K562 (cell line): ENCODE measurements around the gene PSD4. TPM values are rescaled to one million over a fixed set of nuclear protein-coding genes. Genes with fewer than 3 reads are reported as not detected.

ENCODE experiments used
- ATAC-seq: fragments of 200-7000 bp; cut with Tn5 transposase; 3 replicates; pipeline ENCODE4 v1.9.1; 2020; ENCODE audit warnings: moderate library complexity
- BruUV-seq: library from RNA; stranded (reverse); fragments of 400-500 nt; replicated peaks from 2 replicates; lab custom pipeline; 2021; lab: Mats Ljungman, UMichigan
- CTCF ChIA-PET: fragments of 300-600 bp; formaldehyde crosslinking; extraction: SDS; loops from one replicate; lab custom pipeline; 2021; ENCODE audit warnings: low intra/inter-chr PET ratio; lab: Yijun Ruan, JAX
- POLR2A ChIA-PET: fragments of 300-600, 350-650 bp; sonication (Branson Sonifier 250); formaldehyde crosslinking; extraction: SDS; loops from one replicate; lab custom pipeline; 2021; ENCODE audit warnings: antibody characterized with exemption, inconsistent platforms; lab: Yijun Ruan, JAX
- DNase-seq, 4 experiments: peaks; one replicate each; pipeline versions ENCODE4 v3.0.0 to v3.0.0-alpha.2; 2011 to 2018; ENCODE audit warnings: low spot score in 3 of 4, mixed read lengths in 3 of 4; ENCODE audit errors: extremely low read depth in 1 of 4
- FAIRE-seq: peaks from 2 replicates; lab custom pipeline; 2011; peaks lifted over from hg19 to GRCh38; lab: Jason Lieb, UNC
- H2AFZ ChIP-seq: 2 replicates; pipeline ENCODE4 v1.6.0; 2011; ENCODE audit warnings: low read depth, low read length, control low read depth, inconsistent platforms
- H3K27ac ChIP-seq: fragments of 200-600 bp; 3 replicates; pipeline ENCODE4 v1.8.0; 2011; ENCODE audit warnings: low read depth, mild to moderate bottlenecking, control low read depth, inconsistent platforms, low read length, moderate library complexity, mixed read lengths; ENCODE audit errors: extremely low read depth
- H3K27me3 ChIP-seq, 2 experiments: fragments of 300-600 bp in 1 of 2; 2 replicates in 1 of 2; 3 replicates in 1 of 2; pipeline versions ENCODE4 v1.6.0 to v1.8.0; 2011; ENCODE audit warnings: inconsistent platforms in 2 of 2, low read length in 2 of 2, mild to moderate bottlenecking in 1 of 2, mixed read lengths in 1 of 2, moderate library complexity in 1 of 2; ENCODE audit not compliant: control insufficient read depth in 2 of 2, insufficient read depth in 2 of 2
- H3K36me3 ChIP-seq: fragments of 300-600 bp; 3 replicates; pipeline ENCODE4 v1.8.0; 2011; ENCODE audit warnings: mild to moderate bottlenecking, low read length, inconsistent platforms; ENCODE audit not compliant: control insufficient read depth, insufficient read depth
- H3K4me1 ChIP-seq, 2 experiments: fragments of 200-600 bp in 1 of 2; replicated peaks in 1 of 2; 2 replicates in 1 of 2; 3 replicates in 1 of 2; pipeline versions ENCODE4 v1.5.1 to v1.8.0; 2011; ENCODE audit warnings: inconsistent platforms in 2 of 2, low read length in 2 of 2, mild to moderate bottlenecking in 1 of 2, mixed read lengths in 1 of 2, moderate library complexity in 1 of 2; ENCODE audit not compliant: control insufficient read depth in 2 of 2, insufficient read depth in 2 of 2
- H3K4me2 ChIP-seq: 2 replicates; pipeline ENCODE4 v1.6.1; 2011; ENCODE audit warnings: low read length, control low read depth, inconsistent platforms, mixed read lengths; ENCODE audit not compliant: insufficient read depth
- H3K4me3 ChIP-seq: fragments of 200-600 bp; sonication (generic), shearing (Covaris generic); 2 replicates; pipeline ENCODE4 v1.5.1; 2016; ENCODE audit warnings: control low read depth, inconsistent platforms
- H3K79me2 ChIP-seq: fragments of 200-600 bp; 3 replicates; pipeline ENCODE4 v1.8.0; 2011; ENCODE audit warnings: low read length, inconsistent platforms; ENCODE audit not compliant: control insufficient read depth, insufficient read depth
- H3K9ac ChIP-seq, 2 experiments: 2 replicates each; pipeline versions ENCODE4 v1.6.0 to v1.6.1; 2011; ENCODE audit warnings: low read depth in 2 of 2, low read length in 2 of 2, control low read depth in 1 of 2, inconsistent platforms in 1 of 2, mild to moderate bottlenecking in 1 of 2, mixed read lengths in 1 of 2; ENCODE audit not compliant: insufficient read depth in 1 of 2
- H3K9me1 ChIP-seq: one replicate; pipeline ENCODE4 v1.6.0; 2011; ENCODE audit warnings: inconsistent platforms, mild to moderate bottlenecking, low read length, moderate library complexity; ENCODE audit not compliant: control insufficient read depth, insufficient read depth
- H3K9me3 ChIP-seq: replicated peaks from 2 replicates; pipeline ENCODE4 v1.5.1; 2011; ENCODE audit warnings: low read depth, low read length, inconsistent platforms; ENCODE audit not compliant: control insufficient read depth, insufficient read depth
- H4K20me1 ChIP-seq: replicated peaks from 2 replicates; pipeline ENCODE4 v1.6.1; 2011; ENCODE audit warnings: low read length, inconsistent platforms, mixed read lengths; ENCODE audit not compliant: control insufficient read depth, insufficient read depth
- C11orf30 ChIP-seq: fragments of 450-650 bp; IDR thresholded peaks from 2 replicates; pipeline ENCODE4 v1.6.1; 2016; ENCODE audit warnings: low read depth, mild to moderate bottlenecking
- CUX1 ChIP-seq: fragments of 200-800 bp; sonication (Bioruptor generic); IDR thresholded peaks from 2 replicates; pipeline ENCODE4 v1.6.1; 2016; ENCODE audit warnings: missing genetic modification characterization, missing compliant biosample characterization
- E2F3 ChIP-seq: fragments of 250-450 bp; sonication (Bioruptor Pico); IDR thresholded peaks from 2 replicates; pipeline ENCODE4 v1.4.0; 2020; ENCODE audit warnings: mild to moderate bottlenecking
- FOSL1 ChIP-seq: fragments of 200-800 bp; sonication (Bioruptor generic); conservative IDR thresholded peaks from 2 replicates; pipeline ENCODE4 v1.6.1; 2016; ENCODE audit warnings: missing genetic modification characterization, missing compliant biosample characterization
- HMGXB4 ChIP-seq: sonication (generic); formaldehyde crosslinking; IDR thresholded peaks from 2 replicates; pipeline ENCODE4 v1.8.1; 2023; ENCODE audit warnings: mild to moderate bottlenecking, missing genetic modification reagents
- KAT2B ChIP-seq: IDR thresholded peaks from one replicate; pipeline ENCODE4 v1.6.1; 2012; ENCODE audit warnings: low read depth, mild to moderate bottlenecking, control low read depth, inconsistent platforms, low read length, moderate library complexity
- MAFG ChIP-seq: fragments of 450-650 bp; conservative IDR thresholded peaks from 2 replicates; pipeline ENCODE4 v1.6.1; 2016; ENCODE audit warnings: missing genetic modification characterization, missing compliant biosample characterization
- RAD21 ChIP-seq, 2 experiments: fragments of 250-450 bp in 1 of 2; fragments of 450-650 bp in 1 of 2; sonication (Bioruptor Pico) in 1 of 2; formaldehyde crosslinking in 1 of 2; IDR thresholded peaks in 1 of 2; conservative IDR thresholded peaks in 1 of 2; 2 replicates each; pipeline versions ENCODE4 v1.4.0 to v1.8.0; 2020 to 2022; ENCODE audit warnings: mild to moderate bottlenecking in 2 of 2, moderate library complexity in 1 of 2
- TFE3 ChIP-seq: fragments of 450-650 bp; formaldehyde crosslinking; IDR thresholded peaks from 2 replicates; pipeline ENCODE4 v1.4.0; 2020; ENCODE audit warnings: mild to moderate bottlenecking, mixed read lengths
- ZNF174 ChIP-seq: fragments of 250-450 bp; sonication (Bioruptor Pico); IDR thresholded peaks from 2 replicates; pipeline ENCODE4 v1.4.0; 2020; ENCODE audit warnings: mild to moderate bottlenecking
- ZNF316 ChIP-seq: fragments of 450-650 bp; IDR thresholded peaks from 2 replicates; pipeline ENCODE4 v1.6.1; 2016
- WGBS: fragments of 100-300 bp; shearing (Covaris generic); methylation state at CpG from one replicate; pipeline ENCODE4 v1.1.6; 2016; ENCODE audit warnings: low coverage, mixed read lengths; ENCODE audit not compliant: insufficient coverage; ENCODE audit errors: missing lambda C conversion rate; 5-methylcytosine and 5-hydroxymethylcytosine counted together
- in situ Hi-C: fragments of 300-500 bp; cut with MboI; formaldehyde crosslinking; loops from 4 replicates; pipeline ENCODE4 v1.15.0; 2018; ENCODE audit warnings: inconsistent platforms, mixed read lengths
- intact Hi-C: fragments of 100-400 bp; cut with micrococcal nuclease; formaldehyde crosslinking; loops from 2 replicates; pipeline ENCODE4 v1.14.2; 2022
- polyA plus RNA-seq, 8 experiments: library from polyadenylated mRNA; depleted of rRNA in 4 of 8; stranded (reverse) in 5 of 8; unstranded in 3 of 8; fragments of >200 nt; fragmentation: Nextera tagmentation in 2 of 8; fragmentation: Illumina TruSeq in 1 of 8; extraction: Ambion mirVana in 2 of 8; extraction: Trizol in 1 of 8; gene quantifications; 2 replicates each; pipeline versions ENCODE4 v1.2.1 to v1.2.3, GENCODE V29; 2011 to 2014; ENCODE audit warnings: inconsistent platforms in 1 of 8, missing spikeins in 1 of 8
- total RNA-seq, 7 experiments: library from RNA; depleted of rRNA in 6 of 7; stranded (reverse); fragments of >200 nt in 6 of 7; fragmentation: Illumina TruSeq in 2 of 7; extraction: Trizol in 2 of 7; gene quantifications; 2 replicates each; pipeline versions ENCODE4 v1.2.1 to v1.2.3, GENCODE V29; 2011 to 2021; ENCODE audit warnings: low replicate concordance in 1 of 7

The PSD4 gene
- total and polyA plus RNA-seq, 9 of the 15 experiments (the other 6 are each of a cell fraction or from before 2014, with no cell fraction given), result 0.46 to 54.0 (median 20.8) TPM

GRCh38 chr2:113136828-113137775 lies 36.7 kb upstream of the PSD4 start:
- Histone ChIP-seq H4K20me1 (no peaks in the 10 kb centered on the region), H3K9ac (no peak overlapping the region), H3K27ac (no peak overlapping the region), H3K36me3 (no peaks in the 10 kb centered on the region), H2AFZ (no peak overlapping the region), H3K9me3 (no peaks in the 10 kb centered on the region), H3K4me1 (peaks cover 0 to 5% of the 10 kb centered on the region in 2 experiments; a peak in 2 of 5 replicates), H3K4me2 (no peak overlapping the region), H3K4me3 (no peak overlapping the region), H3K27me3 (peaks cover 3 to 13% of the 10 kb centered on the region in 2 experiments; a peak in 3 of 5 replicates), H3K9me1 (no peaks in the 10 kb centered on the region), H3K79me2 (no peaks in the 10 kb centered on the region)
- in situ Hi-C loops, result loop anchor here (5.0 kb wide), 1 partner anchor 235 kb away; no protein-coding TSS in a partner anchor
- ChIA-PET POLR2A (interaction anchor here (1.1 to 1.4 kb wide), 2 partner anchors 15 to 29 kb away, joined by 3 to 7 read pairs; no protein-coding TSS in a partner anchor), CTCF (interaction anchor here (0.6 to 2.9 kb wide), 4 partner anchors 91 to 253 kb away, joined by 3 to 30 read pairs (median 3); no protein-coding TSS in a partner anchor)
- no TSS peak for BruUV-seq
- 21% methylated on average over 8 of the region's 8 CpGs for WGBS
- ATAC-seq, result peak; percentile 69
- peak; percentile 97 for FAIRE-seq
- peak; percentile 55 to 62 (median 58) for DNase-seq
- intact Hi-C loops, result loop anchor here (2.0 to 5.0 kb wide), 5 partner anchors 35 to 255 kb away; partner anchors contain the start of gene PSD4
- TF ChIP-seq C11orf30, result peak; percentile 72
- TF ChIP-seq MAFG (tag), result peak; percentile 66
- TF ChIP-seq CUX1, result no peak
- TF ChIP-seq TFE3 (CRISPR knock-in tag), result no peak
- TF ChIP-seq KAT2B, result no peak
- no peak for TF ChIP-seq FOSL1 (tag)
- TF ChIP-seq ZNF316, result peak; percentile 90
- peak; percentile 52 to 70 for TF ChIP-seq RAD21 (CRISPR knock-in tag; conservative IDR thresholded peaks at IDR 0.05 in 1 of 2, IDR thresholded peaks at IDR 0.05 in 1 of 2)
- no peak for TF ChIP-seq ZNF174 (CRISPR knock-in tag)
- no peak for TF ChIP-seq HMGXB4 (CRISPR knock-in tag)
- no peak for TF ChIP-seq E2F3 (CRISPR knock-in tag)
